Measurements from ENCODE around the gene SMIM33.

GRCh38 chr5:139451176-139451575 lies 19.6 kb upstream of the SMIM33 start:
- no peak for TF ChIP-seq CTCF (IDR thresholded peaks at IDR 0.05; ENCODE audit: low read depth, low read length)
- no peak for TF ChIP-seq EZH2phosphoT487 (IDR thresholded peaks at IDR 0.05; ENCODE audit: low read depth)
